DOHH2 (cell line): Measurements from ENCODE around the gene PCBD2.

ENCODE experiments used
- H3F3A ChIP-seq: fragments of 200-600 bp; sonication (generic), shearing (Covaris generic); 2 replicates; pipeline ENCODE4 v1.6.0; 2016; ENCODE audit warnings: antibody characterized with exemption, mild to moderate bottlenecking; ENCODE audit not compliant: control insufficient read depth, insufficient read depth
- H3K27ac ChIP-seq: fragments of 200-600 bp; sonication (generic); 2 replicates; pipeline ENCODE4 v1.5.1; 2014; ENCODE audit warnings: low read depth, mild to moderate bottlenecking, low read length, moderate library complexity
- H3K27me3 ChIP-seq: fragments of 200-600 bp; sonication (generic); 2 replicates; pipeline ENCODE4 v1.6.1; 2014; ENCODE audit warnings: mild to moderate bottlenecking, low read length, mixed read lengths; ENCODE audit not compliant: control insufficient read depth
- H3K36me3 ChIP-seq: fragments of 200-600 bp; sonication (generic); 2 replicates; pipeline ENCODE4 v1.6.1; 2014; ENCODE audit warnings: mild to moderate bottlenecking, low read length, moderate library complexity, mixed read lengths; ENCODE audit not compliant: control insufficient read depth
- H3K4me1 ChIP-seq: fragments of 200-600 bp; sonication (generic); 2 replicates; pipeline ENCODE4 v1.6.1; 2014; ENCODE audit warnings: mild to moderate bottlenecking, low read length, mixed read lengths; ENCODE audit not compliant: control insufficient read depth
- H3K4me2 ChIP-seq: fragments of 200-600 bp; sonication (generic); 2 replicates; pipeline ENCODE4 v1.6.0; 2014; ENCODE audit warnings: mild to moderate bottlenecking, low read length, moderate library complexity
- H3K4me3 ChIP-seq: fragments of 200-600 bp; sonication (generic); 2 replicates; pipeline ENCODE4 v1.5.1; 2014; ENCODE audit warnings: mild to moderate bottlenecking, low read length, mixed read lengths
- H3K79me2 ChIP-seq: fragments of 200-600 bp; sonication (generic); 2 replicates; pipeline ENCODE4 v1.6.1; 2014; ENCODE audit warnings: mild to moderate bottlenecking, low read length, mixed read lengths; ENCODE audit not compliant: control insufficient read depth
- H3K9me2 ChIP-seq: fragments of 200-600 bp; sonication (generic); replicated peaks from 2 replicates; pipeline ENCODE4 v1.6.1; 2014; ENCODE audit warnings: mild to moderate bottlenecking, low read length, mixed read lengths; ENCODE audit not compliant: control insufficient read depth
- H3K9me3 ChIP-seq: fragments of 200-600 bp; sonication (generic); 2 replicates; pipeline ENCODE4 v1.6.1; 2014; ENCODE audit warnings: antibody characterized with exemption, low read length, mixed read lengths; ENCODE audit not compliant: control insufficient read depth, insufficient read depth
- H4K20me1 ChIP-seq: fragments of 200-600 bp; sonication (generic); 2 replicates; pipeline ENCODE4 v1.6.0; 2014; ENCODE audit warnings: low read depth, mild to moderate bottlenecking, antibody characterized with exemption, low read length, moderate library complexity; ENCODE audit not compliant: control insufficient read depth, insufficient read depth
- CTCF ChIP-seq: fragments of 200-600 bp; sonication (generic); IDR thresholded peaks from one replicate; pipeline ENCODE4 v1.5.1; 2014; ENCODE audit warnings: antibody characterized with exemption, mild to moderate bottlenecking, low read depth, low read length; ENCODE audit not compliant: poor library complexity, severe bottlenecking
- EZH2phosphoT487 ChIP-seq: fragments of 200-600 bp; sonication (generic); IDR thresholded peaks from 2 replicates; pipeline ENCODE4 v1.6.1; 2017; ENCODE audit warnings: borderline replicate concordance, mild to moderate bottlenecking, antibody characterized with exemption, low read length, moderate library complexity, mixed read lengths

PCBD2 gene

GRCh38 chr5:134873494-134873893 lies 31.4 kb upstream of the PCBD2 start:
- Histone ChIP-seq H3K27me3 (no peaks in the 10 kb centered on the region), H3F3A (peaks cover 9% of the 10 kb centered on the region), H3K4me1 (peaks cover 32% of the 10 kb centered on the region), H3K4me2 (peak overlapping the region; percentile 94), H3K36me3 (peaks cover 23% of the 10 kb centered on the region), H3K9me2 (no peaks in the 10 kb centered on the region), H3K4me3 (peak overlapping the region; percentile 91), H3K79me2 (peaks cover 38% of the 10 kb centered on the region), H3K9me3 (no peaks in the 10 kb centered on the region), H4K20me1 (no peaks in the 10 kb centered on the region), H3K27ac (peak overlapping the region; percentile 58)
- no peak for TF ChIP-seq EZH2phosphoT487
- TF ChIP-seq CTCF: no peak

GRCh38 chr5:134873987-134874830 lies 30.7 kb upstream of the PCBD2 start, which contains the start of gene TXNDC15:
TSS of gene TXNDC15 (plus strand) at chr5:134874371. CDS start at chr5:134874428, 57 bp downstream.
- no peaks in the 10 kb centered on the region for H3K27me3 ChIP-seq
- TF ChIP-seq EZH2phosphoT487: no peak
- no peak for TF ChIP-seq CTCF
- H3F3A ChIP-seq: peaks cover 9% of the 10 kb centered on the region
- no peaks in the 10 kb centered on the region for H4K20me1 ChIP-seq
- H3K27ac ChIP-seq: peak within 1 kb of the TSS; percentile 58
- H3K4me3 ChIP-seq: peak within 1 kb of the TSS; percentile 91
- H3K9me3 ChIP-seq: no peaks in the 10 kb centered on the region
- no peaks in the 10 kb centered on the region for H3K9me2 ChIP-seq
- peak within 1 kb of the TSS; percentile 94 for H3K4me2 ChIP-seq
- peaks cover 23% of the 10 kb centered on the region for H3K36me3 ChIP-seq
- peaks cover 45% of the 10 kb centered on the region for H3K79me2 ChIP-seq
- peaks cover 32% of the 10 kb centered on the region for H3K4me1 ChIP-seq

- Histone ChIP-seq H3K79me2 (peaks cover 54% of the 10 kb centered on the region), H3K4me3 (peak overlapping the region; percentile 91), H3K36me3 (peaks cover 23% of the 10 kb centered on the region), H3K27me3 (no peaks in the 10 kb centered on the region), H3K4me1 (peaks cover 32% of the 10 kb centered on the region), H3K4me2 (peak overlapping the region; percentile 94), H4K20me1 (no peaks in the 10 kb centered on the region), H3K27ac (peak overlapping the region; percentile 58), H3F3A (peaks cover 4% of the 10 kb centered on the region; the same call in 1 of the 2 replicates), H3K9me3 (no peaks in the 10 kb centered on the region), H3K9me2 (no peaks in the 10 kb centered on the region)
- no peak for TF ChIP-seq EZH2phosphoT487
- no peak for TF ChIP-seq CTCF
Measured at GRCh38 chr5:134874831-134875655, 29.9 kb upstream of the PCBD2 start.
